Ectodermal cell (in vitro differentiated cells): ENCODE results near the gene BACE1-AS. TPM values are rescaled to one million over a fixed set of nuclear protein-coding genes. Genes with fewer than 3 reads are reported as not detected.
"Not testable (repeated sequence)": the region's sequence is repeated elsewhere in the genome, so short reads cannot be mapped to it uniquely, and the experiment has no call there.

Experiments used
- H3K27ac ChIP-seq: 2 replicates; pipeline ENCODE4 v1.7.0; 2013; ENCODE audit warnings: mild to moderate bottlenecking, low read depth, low read length; ENCODE audit not compliant: insufficient read depth, poor library complexity, severe bottlenecking
- H3K27me3 ChIP-seq: 2 replicates; pipeline ENCODE4 v1.7.0; 2013; ENCODE audit warnings: mild to moderate bottlenecking, low read length; ENCODE audit not compliant: insufficient read depth, control insufficient read depth, poor library complexity, severe bottlenecking
- H3K36me3 ChIP-seq: one replicate; pipeline ENCODE4 v1.7.0; 2013; ENCODE audit warnings: low read length; ENCODE audit not compliant: control insufficient read depth, insufficient read depth
- H3K4me1 ChIP-seq: one replicate; pipeline ENCODE4 v1.7.0; 2013; ENCODE audit warnings: low read length; ENCODE audit not compliant: control insufficient read depth, insufficient read depth
- H3K4me3 ChIP-seq: 2 replicates; pipeline ENCODE4 v1.7.0; 2013; ENCODE audit warnings: low read depth, low read length, control low read depth; ENCODE audit not compliant: insufficient read depth
- H3K9me3 ChIP-seq: 2 replicates; pipeline ENCODE4 v1.7.0; 2013; ENCODE audit warnings: mild to moderate bottlenecking, low read length, moderate library complexity; ENCODE audit not compliant: control insufficient read depth
- WGBS, 2 experiments: methylation state at CpG; one replicate each; pipeline ENCODE4 v1.1.7; 2013; ENCODE audit warnings: missing lambda C conversion rate in 2 of 2; 5-methylcytosine and 5-hydroxymethylcytosine counted together
- polyA plus RNA-seq, 4 experiments: library from polyadenylated mRNA; stranded (reverse); fragments of 50-300 nt; gene quantifications; one replicate each; pipeline ENCODE4 v1.2.3, GENCODE V29; 2013

Gene BACE1-AS
- 12.5 TPM for polyA plus RNA-seq (2013, experiment 1 of 4)
- 16.2 TPM for polyA plus RNA-seq (2013, experiment 2 of 4)
- polyA plus RNA-seq (2013, experiment 3 of 4), result 11.9 TPM
- polyA plus RNA-seq (2013, experiment 4 of 4), result 10.9 TPM

GRCh38 chr11:117290809-117291396 is at the start of gene BACE1-AS:
TSS of gene BACE1-AS (plus strand) at chr11:117291346.
- peaks cover 27% of the 10 kb centered on the region for H3K36me3 ChIP-seq
- H3K27ac ChIP-seq, result no peak within 1 kb of the TSS
- H3K4me1 ChIP-seq, result no peaks in the 10 kb centered on the region
- H3K27me3 ChIP-seq, result no peaks in the 10 kb centered on the region
- H3K9me3 ChIP-seq, result no peaks in the 10 kb centered on the region
- no peak within 1 kb of the TSS for H3K4me3 ChIP-seq
- WGBS, 2 experiments, result 93% methylated on average over 8 of the region's 8 CpGs

- Histone ChIP-seq H3K9me3 (no peaks in the 10 kb centered on the region), H3K4me3 (no peak overlapping the region), H3K27ac (no peak overlapping the region), H3K36me3 (peaks cover 33% of the 10 kb centered on the region), H3K27me3 (no peaks in the 10 kb centered on the region), H3K4me1 (no peaks in the 10 kb centered on the region)
- WGBS, 2 experiments, result 92 to 95% methylated on average over 4 of the region's 4 CpGs
These were observed 42.8 kb upstream of the BACE1-AS start for GRCh38 chr11:117248341-117248740.

- H3K4me3 ChIP-seq, result no peak overlapping the region
- H3K4me1 ChIP-seq, result no peaks in the 10 kb centered on the region
- WGBS, 2 experiments, result 94 to 99% methylated on average over 3 to 4 of the region's 4 CpGs
- peaks cover 29% of the 10 kb centered on the region for H3K36me3 ChIP-seq
- H3K27ac ChIP-seq, result no peak overlapping the region
- no peaks in the 10 kb centered on the region for H3K27me3 ChIP-seq
- no peaks in the 10 kb centered on the region for H3K9me3 ChIP-seq
These were observed 41.6 kb upstream of the BACE1-AS start for GRCh38 chr11:117249571-117249970.

- whole genome bisulfite sequencing, 2 experiments, result 86 to 90% methylated on average over 4 to 5 of the region's 10 CpGs
- peaks cover 22% of the 10 kb centered on the region for H3K36me3 ChIP-seq
These were observed 39.6 kb upstream of the BACE1-AS start for GRCh38 chr11:117251506-117251905.

GRCh38 chr11:117255966-117256365 is 35.2 kb upstream of the BACE1-AS start:
- no peaks in the 10 kb centered on the region for H3K36me3 ChIP-seq
- no peak overlapping the region for H3K4me3 ChIP-seq
- no peaks in the 10 kb centered on the region for H3K4me1 ChIP-seq
- H3K27me3 ChIP-seq, result no peaks in the 10 kb centered on the region
- WGBS, 2 experiments, result 90 to 96% methylated on average over 3 of the region's 3 CpGs
- H3K9me3 ChIP-seq, result no peaks in the 10 kb centered on the region
- no peak overlapping the region for H3K27ac ChIP-seq

More at GRCh38 chr11:117251506-117251905, 39.6 kb upstream of the BACE1-AS start:
- Histone ChIP-seq H3K27ac (no peak overlapping the region), H3K4me1 (no peaks in the 10 kb centered on the region), H3K4me3 (no peak overlapping the region), H3K27me3 (no peaks in the 10 kb centered on the region), H3K9me3 (no peaks in the 10 kb centered on the region)

GRCh38 chr11:117256573-117256972 is 34.6 kb upstream of the BACE1-AS start:
- no peaks in the 10 kb centered on the region for H3K27me3 ChIP-seq
- no peak overlapping the region for H3K27ac ChIP-seq
- no peaks in the 10 kb centered on the region for H3K4me1 ChIP-seq
- no peak overlapping the region for H3K4me3 ChIP-seq
- H3K36me3 ChIP-seq, result no peaks in the 10 kb centered on the region
- no peaks in the 10 kb centered on the region for H3K9me3 ChIP-seq
- 93 to 97% methylated on average over 1 of the region's 2 CpGs for WGBS, 2 experiments

- H3K27me3 ChIP-seq, result no peaks in the 10 kb centered on the region
- H3K4me1 ChIP-seq, result no peaks in the 10 kb centered on the region
- H3K27ac ChIP-seq, result no peak overlapping the region
- no peaks in the 10 kb centered on the region for H3K36me3 ChIP-seq
- no peaks in the 10 kb centered on the region for H3K9me3 ChIP-seq
- 83% methylated on average over 1 of the region's 2 CpGs; no CpG with 5 or more reads in 1 of the 2 experiments for WGBS, 2 experiments
- no peak overlapping the region for H3K4me3 ChIP-seq
These were observed 32.6 kb upstream of the BACE1-AS start for GRCh38 chr11:117258576-117258975.

- WGBS, 2 experiments, result 90 to 100% methylated on average over 1 of the region's 1 CpG
- Histone ChIP-seq H3K27ac (no peak overlapping the region), H3K9me3 (no peaks in the 10 kb centered on the region), H3K36me3 (no peaks in the 10 kb centered on the region), H3K4me3 (no peak overlapping the region), H3K27me3 (no peaks in the 10 kb centered on the region), H3K4me1 (no peaks in the 10 kb centered on the region)
These were observed 31.7 kb upstream of the BACE1-AS start for GRCh38 chr11:117259417-117259816.

GRCh38 chr11:117264624-117265323 is 26.4 kb upstream of the BACE1-AS start:
- H3K4me1 ChIP-seq, H3K9me3 ChIP-seq, H3K36me3 ChIP-seq, H3K4me3 ChIP-seq, H3K27me3 ChIP-seq, H3K27ac ChIP-seq: not testable (repeated sequence)
- WGBS, 2 experiments, result 92 to 95% methylated on average over 6 to 7 of the region's 7 CpGs

- Histone ChIP-seq H3K27ac (no peak overlapping the region), H3K4me3 (no peak overlapping the region), H3K4me1 (no peaks in the 10 kb centered on the region), H3K9me3 (no peaks in the 10 kb centered on the region), H3K36me3 (no peaks in the 10 kb centered on the region), H3K27me3 (no peaks in the 10 kb centered on the region)
- WGBS, 2 experiments, result 92 to 100% methylated on average over 2 of the region's 2 CpGs
These were observed 25.4 kb upstream of the BACE1-AS start for GRCh38 chr11:117265745-117266144.
